ENCODE data around the gene ZCCHC9.

- TF ChIP-seq CTCF (conservative IDR thresholded peaks at IDR 0.05; ENCODE audit: low read depth, low read length), result no peak
- no peak for TF ChIP-seq MXI1 (IDR thresholded peaks at IDR 0.05; ENCODE audit: borderline replicate concordance, low read depth, low read length)
Measured at GRCh38 chr5:81353189-81353588, 51.8 kb downstream of the ZCCHC9 start.

Data from IMR-90 (cell line).